K562 (cell line): ENCODE data around the gene BTBD18. TPM values are rescaled to one million over a fixed set of nuclear protein-coding genes. Genes with fewer than 3 reads are reported as not detected.
A peak's percentile ranks its signal among the peaks of the same experiment; 100 is the strongest.

Source experiments
- BACH1 ChIP-seq: fragments of 200-800 bp; sonication (Bioruptor generic); IDR thresholded peaks from 2 replicates; pipeline ENCODE4 v1.6.1; 2016; ENCODE audit warnings: missing genetic modification characterization, missing compliant biosample characterization
- CREB3 ChIP-seq: fragments of 450-650 bp; conservative IDR thresholded peaks from 2 replicates; pipeline ENCODE4 v1.6.1; 2016; ENCODE audit warnings: missing genetic modification characterization, low read depth, mild to moderate bottlenecking, missing compliant biosample characterization, moderate library complexity
- HOMEZ ChIP-seq: fragments of 250-450 bp; sonication (Bioruptor Pico); IDR thresholded peaks from 2 replicates; pipeline ENCODE4 v1.4.0; 2020; ENCODE audit warnings: mild to moderate bottlenecking, moderate library complexity
- IRF2 ChIP-seq: sonication (generic); formaldehyde crosslinking; IDR thresholded peaks from 2 replicates; pipeline ENCODE4 v1.8.1; 2022; ENCODE audit warnings: mild to moderate bottlenecking, missing genetic modification reagents
- XRCC4 ChIP-seq: IDR thresholded peaks from one replicate; pipeline ENCODE4 v1.6.1; 2011; ENCODE audit not compliant: insufficient read depth, insufficient read length; ENCODE audit errors: extremely low read depth
- ZBTB8A ChIP-seq: fragments of 450-650 bp; IDR thresholded peaks from 2 replicates; pipeline ENCODE4 v1.6.1; 2018; ENCODE audit warnings: mild to moderate bottlenecking, moderate library complexity; ENCODE audit not compliant: partially characterized antibody
- ZNF407 ChIP-seq: fragments of 450-650 bp; IDR thresholded peaks from 2 replicates; pipeline ENCODE4 v1.6.1; 2016; ENCODE audit warnings: low read depth
- ZNF507 ChIP-seq: conservative IDR thresholded peaks from 2 replicates; pipeline ENCODE4 v1.6.1; 2017; ENCODE audit warnings: missing genetic modification characterization, missing compliant biosample characterization
- polyA plus RNA-seq, 8 experiments: library from polyadenylated mRNA; depleted of rRNA in 4 of 8; stranded (reverse) in 5 of 8; unstranded in 3 of 8; fragments of >200 nt; fragmentation: Nextera tagmentation in 2 of 8; fragmentation: Illumina TruSeq in 1 of 8; extraction: Ambion mirVana in 2 of 8; extraction: Trizol in 1 of 8; gene quantifications; 2 replicates each; pipeline versions ENCODE4 v1.2.1 to v1.2.3, GENCODE V29; 2011 to 2014; ENCODE audit warnings: inconsistent platforms in 1 of 8, missing spikeins in 1 of 8
- total RNA-seq, 7 experiments: library from RNA; depleted of rRNA in 6 of 7; stranded (reverse); fragments of >200 nt in 6 of 7; fragmentation: Illumina TruSeq in 2 of 7; extraction: Trizol in 2 of 7; gene quantifications; 2 replicates each; pipeline versions ENCODE4 v1.2.1 to v1.2.3, GENCODE V29; 2011 to 2021; ENCODE audit warnings: low replicate concordance in 1 of 7
- TF ChIP-seq, protein P1 (sequence below): fragments of 450-650 bp; formaldehyde crosslinking; IDR thresholded peaks from 2 replicates; pipeline ENCODE4 v1.4.0; 2020; ENCODE audit warnings: mild to moderate bottlenecking, moderate library complexity
- TF ChIP-seq, protein P2 (sequence below): fragments of 250-450 bp; sonication (Bioruptor Pico); IDR thresholded peaks from 2 replicates; pipeline ENCODE4 v1.5.0; 2020; ENCODE audit warnings: mild to moderate bottlenecking, borderline replicate concordance

The BTBD18 gene
- total and polyA plus RNA-seq, 9 of the 15 experiments (the other 6 are each of a cell fraction or from before 2014, with no cell fraction given): 0.06 TPM; not detected in 8

DNA sequence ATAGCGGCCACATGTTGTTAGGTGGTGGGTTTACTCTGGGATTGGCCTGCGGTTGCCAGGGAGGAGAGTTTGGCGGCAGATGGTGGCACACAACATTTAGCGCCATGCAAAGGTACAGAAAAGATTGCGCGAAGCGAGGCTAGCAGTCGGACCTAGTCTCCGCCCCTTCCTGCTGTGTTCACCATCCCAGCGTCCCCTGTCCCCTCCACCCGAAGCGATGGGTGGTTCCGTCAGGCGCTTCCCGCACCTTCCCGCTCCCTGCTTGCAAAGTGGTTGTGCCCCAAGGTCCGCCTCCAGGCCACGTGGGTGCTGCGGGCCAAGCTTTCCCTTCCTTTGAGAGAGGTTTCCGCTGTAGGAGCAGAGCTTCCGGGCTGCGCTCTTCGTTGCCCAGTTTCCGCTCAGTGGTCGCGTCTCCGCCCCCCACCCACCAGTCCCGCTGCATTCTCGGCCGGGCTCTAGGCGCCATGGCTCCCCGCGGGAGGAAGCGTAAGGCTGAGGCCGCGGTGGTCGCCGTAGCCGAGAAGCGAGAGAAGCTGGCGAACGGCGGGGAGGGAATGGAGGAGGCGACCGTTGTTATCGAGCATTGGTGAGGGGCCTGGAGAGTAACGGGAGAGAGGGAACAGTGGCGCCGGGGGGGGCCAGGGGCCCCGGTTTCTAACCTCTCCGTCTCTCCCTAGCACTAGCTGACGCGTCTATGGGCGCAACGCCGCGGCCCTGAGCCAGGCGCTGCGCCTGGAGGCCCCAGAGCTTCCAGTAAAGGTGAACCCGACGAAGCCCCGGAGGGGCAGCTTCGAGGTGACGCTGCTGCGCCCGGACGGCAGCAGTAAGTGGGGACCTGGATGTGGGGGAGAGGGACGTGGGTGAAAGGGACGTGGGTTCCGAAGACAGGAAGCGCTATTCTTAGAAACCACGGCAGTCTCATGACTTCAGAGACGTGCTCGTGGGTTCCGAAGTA is 10.2 kb downstream of the BTBD18 start, which contains the start of gene SELENOH (continued):
- TF ChIP-seq ZNF407 (no peak), CREB3 (tag) (0 out of 2 replicates have a peak, but pooled peaks have one; percentile 25), XRCC4 (no peak), ZNF507 (no peak), BACH1 (tag) (no peak), ZBTB8A (no peak), IRF2 (no peak), HOMEZ (CRISPR knock-in tag) (no peak)
- TF ChIP-seq, protein P1, sequence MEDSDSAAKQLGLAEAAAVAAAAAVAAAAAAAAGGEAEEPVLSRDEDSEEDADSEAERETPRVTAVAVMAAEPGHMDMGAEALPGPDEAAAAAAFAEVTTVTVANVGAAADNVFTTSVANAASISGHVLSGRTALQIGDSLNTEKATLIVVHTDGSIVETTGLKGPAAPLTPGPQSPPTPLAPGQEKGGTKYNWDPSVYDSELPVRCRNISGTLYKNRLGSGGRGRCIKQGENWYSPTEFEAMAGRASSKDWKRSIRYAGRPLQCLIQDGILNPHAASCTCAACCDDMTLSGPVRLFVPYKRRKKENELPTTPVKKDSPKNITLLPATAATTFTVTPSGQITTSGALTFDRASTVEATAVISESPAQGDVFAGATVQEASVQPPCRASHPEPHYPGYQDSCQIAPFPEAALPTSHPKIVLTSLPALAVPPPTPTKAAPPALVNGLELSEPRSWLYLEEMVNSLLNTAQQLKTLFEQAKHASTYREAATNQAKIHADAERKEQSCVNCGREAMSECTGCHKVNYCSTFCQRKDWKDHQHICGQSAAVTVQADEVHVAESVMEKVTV (CRISPR knock-in tag): peak; percentile 28; the same call in 1 of the 2 replicates
- TF ChIP-seq, protein P2, sequence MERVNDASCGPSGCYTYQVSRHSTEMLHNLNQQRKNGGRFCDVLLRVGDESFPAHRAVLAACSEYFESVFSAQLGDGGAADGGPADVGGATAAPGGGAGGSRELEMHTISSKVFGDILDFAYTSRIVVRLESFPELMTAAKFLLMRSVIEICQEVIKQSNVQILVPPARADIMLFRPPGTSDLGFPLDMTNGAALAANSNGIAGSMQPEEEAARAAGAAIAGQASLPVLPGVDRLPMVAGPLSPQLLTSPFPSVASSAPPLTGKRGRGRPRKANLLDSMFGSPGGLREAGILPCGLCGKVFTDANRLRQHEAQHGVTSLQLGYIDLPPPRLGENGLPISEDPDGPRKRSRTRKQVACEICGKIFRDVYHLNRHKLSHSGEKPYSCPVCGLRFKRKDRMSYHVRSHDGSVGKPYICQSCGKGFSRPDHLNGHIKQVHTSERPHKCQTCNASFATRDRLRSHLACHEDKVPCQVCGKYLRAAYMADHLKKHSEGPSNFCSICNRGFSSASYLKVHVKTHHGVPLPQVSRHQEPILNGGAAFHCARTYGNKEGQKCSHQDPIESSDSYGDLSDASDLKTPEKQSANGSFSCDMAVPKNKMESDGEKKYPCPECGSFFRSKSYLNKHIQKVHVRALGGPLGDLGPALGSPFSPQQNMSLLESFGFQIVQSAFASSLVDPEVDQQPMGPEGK (CRISPR knock-in tag): no peak
